Right forelimb (tissue), 1 donor: ENCODE measurements around the gene TNFRSF17.
"Not testable (repeated sequence)": the region's sequence is repeated elsewhere in the genome, so short reads cannot be mapped to it uniquely, and the experiment has no call there.

ENCODE experiments used
- DNase-seq: peaks from one replicate; pipeline ENCODE4 v3.0.0-alpha.2; 2018

TNFRSF17 gene

GRCh38 chr16:11964761-11965551 lies at the start of gene TNFRSF17:
Gene TNFRSF17 (plus strand): TSS chr16:11965210. CDS start chr16:11965325, 115 bp downstream.
- DNase-seq: no peak

GRCh38 chr16:11915644-11916523 lies 49.1 kb upstream of the TNFRSF17 start, which contains the start of gene GSPT1:
Gene GSPT1 (minus strand): TSS chr16:11915956. CDS start chr16:11915720, 236 bp downstream.
- DNase-seq: peak; percentile 100

GRCh38 chr16:11916524-11917285 lies 48.3 kb upstream of the TNFRSF17 start:
- DNase-seq: no peak

GRCh38 chr16:11924046-11924445 lies 41.0 kb upstream of the TNFRSF17 start:
- not testable (repeated sequence) for DNase-seq

GRCh38 chr16:11927350-11927749 lies 37.7 kb upstream of the TNFRSF17 start:
- not testable (repeated sequence) for DNase-seq

- DNase-seq: not testable (repeated sequence)
These were observed 23.1 kb upstream of the TNFRSF17 start, which contains the start of gene NPIPB2 for GRCh38 chr16:11941945-11942344. Gene NPIPB2 (minus strand): TSS chr16:11942045. CDS start chr16:11942045, 0 bp downstream.

GRCh38 chr16:11946433-11946832 lies 18.6 kb upstream of the TNFRSF17 start:
- no peak for DNase-seq

GRCh38 chr16:11948819-11949218 lies 16.2 kb upstream of the TNFRSF17 start:
- DNase-seq: no peak

- DNase-seq: no peak
These were observed 15.5 kb upstream of the TNFRSF17 start for GRCh38 chr16:11949527-11949926.

- DNase-seq: no peak
These were observed 14.6 kb upstream of the TNFRSF17 start for GRCh38 chr16:11950388-11950787.

- DNase-seq: not testable (repeated sequence)
These were observed 11.4 kb upstream of the TNFRSF17 start for GRCh38 chr16:11953576-11953975.

- no peak for DNase-seq
These were observed 9.3 kb upstream of the TNFRSF17 start for GRCh38 chr16:11955713-11956123.

- DNase-seq: no peak
These were observed 8.5 kb upstream of the TNFRSF17 start for GRCh38 chr16:11956558-11956957.

GRCh38 chr16:11957591-11958395 lies 7.2 kb upstream of the TNFRSF17 start:
- no peak for DNase-seq

GRCh38 chr16:11962457-11962856 lies 2.6 kb upstream of the TNFRSF17 start:
- DNase-seq: not testable (repeated sequence)

- not testable (repeated sequence) for DNase-seq
These were observed 2.0 kb upstream of the TNFRSF17 start for GRCh38 chr16:11962978-11963377.

GRCh38 chr16:11963706-11964105 lies 1.3 kb upstream of the TNFRSF17 start:
- no peak for DNase-seq

- no peak for DNase-seq
These were observed 1.2 kb downstream of the TNFRSF17 start for GRCh38 chr16:11966173-11966572.

- no peak for DNase-seq
These were observed 2.3 kb downstream of the TNFRSF17 start for GRCh38 chr16:11967195-11967911.

GRCh38 chr16:11968577-11968976 lies 3.6 kb downstream of the TNFRSF17 start:
- DNase-seq: no peak

- not testable (repeated sequence) for DNase-seq
These were observed 5.3 kb downstream of the TNFRSF17 start for GRCh38 chr16:11970292-11970691.
